Upper lobe of right lung (tissue), 1 donor: ENCODE results near the gene MISP. TPM values are rescaled to one million over a fixed set of nuclear protein-coding genes. Genes with fewer than 3 reads are reported as not detected.
"Not testable (repeated sequence)": the region's sequence is repeated elsewhere in the genome, so short reads cannot be mapped to it uniquely, and the experiment has no call there.

ENCODE experiments used
- ATAC-seq: fragments of 200-7000 bp; cut with Tn5 transposase; one replicate; pipeline ENCODE4 v1.9.1; 2020; ENCODE audit warnings: mild to moderate bottlenecking, moderate library complexity
- DNase-seq: peaks from one replicate; pipeline ENCODE4 v3.0.0-alpha.2; 2020
- H3K27ac ChIP-seq: fragments of 200-600 bp; one replicate; pipeline ENCODE4 v1.8.0; 2022
- H3K27me3 ChIP-seq: fragments of 200-600 bp; one replicate; pipeline ENCODE4 v1.8.0; 2022; ENCODE audit warnings: mild to moderate bottlenecking
- H3K36me3 ChIP-seq: fragments of 200-600 bp; one replicate; pipeline ENCODE4 v1.8.0; 2022
- H3K4me1 ChIP-seq: fragments of 200-600 bp; one replicate; pipeline ENCODE4 v1.8.0; 2022
- H3K4me3 ChIP-seq: fragments of 200-600 bp; one replicate; pipeline ENCODE4 v1.8.0; 2022; ENCODE audit warnings: mild to moderate bottlenecking
- H3K9me3 ChIP-seq: fragments of 200-600 bp; one replicate; pipeline ENCODE4 v1.8.0; 2022
- CTCF ChIP-seq: fragments of 200-600 bp; IDR thresholded peaks from one replicate; pipeline ENCODE4 v1.8.0; 2022; ENCODE audit warnings: antibody characterized with exemption
- intact Hi-C: fragments of 100-400 bp; cut with DNase I; formaldehyde crosslinking; loops from one replicate; pipeline ENCODE4 v1.11.0; 2022
- total RNA-seq: library from RNA; stranded (reverse); fragmentation: NEBNext Ultra II Directional; extraction: Animal tissue kit (Norgen Biotek cat#: 25700); gene quantifications from one replicate; pipeline ENCODE4 v1.2.1, GENCODE V29; 2021
- donor health status: DM: no; HTN: yes; CAD: no; lungs with severe emphysema.

Gene MISP
- total RNA-seq, 1 donor from 2014 or later = 15.9 TPM

DNA sequence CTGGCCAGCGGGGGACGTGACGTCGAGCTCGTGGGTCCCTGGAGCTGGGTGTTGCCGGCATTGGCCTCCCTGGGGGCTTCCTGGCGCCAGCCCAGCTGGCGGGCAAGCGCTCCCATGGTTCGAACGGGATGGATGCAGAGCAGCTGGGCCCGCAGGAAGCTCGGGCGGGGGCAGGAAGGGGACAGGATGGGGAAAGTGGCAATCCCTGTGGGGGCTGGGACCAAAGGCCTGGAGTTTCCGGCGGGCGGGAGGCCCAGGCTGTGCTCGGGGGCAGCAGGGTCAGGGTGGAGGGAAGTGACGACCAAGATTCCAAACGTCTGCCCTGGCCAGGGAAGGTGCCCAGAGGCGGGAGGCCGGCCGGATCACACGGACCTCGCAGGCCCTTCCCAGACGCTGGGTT is 22.9 kb upstream of the MISP start:
- Histone ChIP-seq H3K36me3 (no peaks in the 10 kb centered on the region), H3K4me1 (no peaks in the 10 kb centered on the region), H3K9me3 (no peaks in the 10 kb centered on the region), H3K27ac (peak overlapping the region; percentile 78), H3K4me3 (no peak overlapping the region), H3K27me3 (no peaks in the 10 kb centered on the region)
- DNase-seq (no peak), ATAC-seq (peak; percentile 80)
- TF ChIP-seq CTCF = no peak
- intact Hi-C loops = no loop called here

DNA sequence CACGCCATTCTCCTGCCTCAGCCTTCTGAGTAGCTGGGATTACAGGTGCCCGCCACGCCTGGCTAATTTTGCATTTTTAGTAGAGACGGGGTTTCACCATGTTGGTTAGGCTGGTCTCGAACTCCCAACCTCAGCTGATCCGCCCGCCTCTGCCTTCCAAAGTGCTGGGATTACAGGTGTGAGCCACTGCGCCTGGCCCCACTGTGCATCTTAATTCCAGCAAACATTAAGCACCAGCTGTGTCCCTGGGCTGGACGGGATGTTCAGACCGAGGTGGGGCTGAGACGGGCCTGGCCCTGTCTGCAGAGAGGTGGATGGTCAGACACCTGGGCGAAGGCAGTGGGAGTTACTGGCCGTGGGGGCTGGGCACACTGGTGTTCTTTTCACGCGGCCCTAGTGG is 21.3 kb upstream of the MISP start:
- H3K36me3 ChIP-seq, intact Hi-C loops, H3K9me3 ChIP-seq, H3K4me3 ChIP-seq, ATAC-seq, H3K27me3 ChIP-seq, H3K4me1 ChIP-seq, H3K27ac ChIP-seq, DNase-seq: not testable (repeated sequence)

- no peaks in the 10 kb centered on the region for H3K9me3 ChIP-seq
- H3K27ac ChIP-seq = no peak overlapping the region
- no peak for DNase-seq
- intact Hi-C loops = loop anchor here (5.0 kb wide), 1 partner anchor 148 kb away; no protein-coding TSS in a partner anchor
- no peak overlapping the region for H3K4me3 ChIP-seq
- ATAC-seq = no peak
- TF ChIP-seq CTCF = no peak
- H3K27me3 ChIP-seq = no peaks in the 10 kb centered on the region
- no peaks in the 10 kb centered on the region for H3K36me3 ChIP-seq
- H3K4me1 ChIP-seq = no peaks in the 10 kb centered on the region
Observed at GRCh38 chr19:729965-730668, 20.8 kb upstream of the MISP start.

DNA sequence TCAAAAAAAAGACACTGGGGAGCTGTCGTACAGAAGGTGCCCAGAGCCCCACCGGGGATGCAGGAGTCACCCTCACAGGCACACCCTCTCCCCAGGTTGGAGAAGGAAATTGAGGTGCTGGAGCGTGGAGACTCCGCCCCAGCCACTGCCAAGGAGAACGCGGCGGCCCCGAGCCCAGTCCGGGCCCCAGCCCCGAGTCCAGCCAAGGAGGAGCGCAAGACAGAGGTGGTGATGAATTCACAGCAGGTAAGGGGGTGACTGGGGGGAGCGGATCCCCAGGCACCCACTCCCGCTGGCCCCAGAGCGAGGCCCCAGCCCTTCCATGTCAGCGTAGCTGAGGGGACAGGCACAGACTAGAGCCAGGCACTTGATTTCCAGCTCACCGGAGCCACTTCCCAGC is 19.9 kb upstream of the MISP start:
- Histone ChIP-seq H3K4me1 (no peaks in the 10 kb centered on the region), H3K9me3 (no peaks in the 10 kb centered on the region), H3K27ac (no peak overlapping the region), H3K4me3 (no peak overlapping the region), H3K27me3 (no peaks in the 10 kb centered on the region), H3K36me3 (no peaks in the 10 kb centered on the region)
- ATAC-seq = no peak
- no peak for DNase-seq
- intact Hi-C loops = loop anchor here (5.0 kb wide), 1 partner anchor 149 kb away; no protein-coding TSS in a partner anchor
- no peak for TF ChIP-seq CTCF

- no peak overlapping the region for H3K27ac ChIP-seq
- intact Hi-C loops = loop anchor here (5.0 kb wide), 1 partner anchor 150 kb away; no protein-coding TSS in a partner anchor
- DNase-seq (no peak), ATAC-seq (no peak)
- no peaks in the 10 kb centered on the region for H3K4me1 ChIP-seq
- TF ChIP-seq CTCF = no peak
- no peaks in the 10 kb centered on the region for H3K27me3 ChIP-seq
- no peaks in the 10 kb centered on the region for H3K36me3 ChIP-seq
- no peaks in the 10 kb centered on the region for H3K9me3 ChIP-seq
- H3K4me3 ChIP-seq = no peak overlapping the region
Observed at GRCh38 chr19:732148-733069, 18.5 kb upstream of the MISP start.

DNA sequence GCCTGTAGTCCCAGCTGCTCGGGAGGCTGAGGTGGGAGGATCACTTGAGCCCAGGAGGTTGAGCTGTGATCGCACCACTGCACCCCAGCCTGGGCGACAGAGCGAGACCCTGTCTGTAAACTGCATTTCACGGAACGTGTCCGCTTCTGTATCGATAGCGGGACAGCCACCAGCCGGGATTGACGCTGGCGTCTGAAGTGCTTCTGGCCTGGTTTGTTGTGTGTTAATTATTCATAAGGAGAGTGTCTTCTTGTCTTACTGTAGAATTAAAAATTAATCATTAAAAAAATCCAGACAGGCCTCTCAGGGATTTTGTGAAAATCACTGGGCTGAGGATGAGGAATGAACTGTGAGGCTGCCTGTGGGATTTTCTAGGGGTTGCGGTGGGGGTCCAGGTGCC is 16.2 kb upstream of the MISP start:
- TF ChIP-seq CTCF = no peak
- no peak overlapping the region for H3K4me3 ChIP-seq
- H3K9me3 ChIP-seq = no peaks in the 10 kb centered on the region
- H3K27ac ChIP-seq = no peak overlapping the region
- H3K27me3 ChIP-seq = no peaks in the 10 kb centered on the region
- no peaks in the 10 kb centered on the region for H3K4me1 ChIP-seq
- DNase-seq (no peak), ATAC-seq (no peak)
- intact Hi-C loops = loop anchor here (2.0 to 5.0 kb wide), 2 partner anchors 70 to 152 kb away; no protein-coding TSS in a partner anchor
- no peaks in the 10 kb centered on the region for H3K36me3 ChIP-seq
